SK-N-SH (cell line): ENCODE data around the gene PRRT2. TPM values are rescaled to one million over a fixed set of nuclear protein-coding genes. Genes with fewer than 3 reads are reported as not detected.

Source experiments
- CTCF ChIA-PET: fragments of 300-600, 350-600 bp; formaldehyde crosslinking; extraction: SDS; loops from one replicate; lab custom pipeline; 2021; lab: Yijun Ruan, JAX
- POLR2A ChIA-PET: fragments of 350-600 bp; sonication (Branson Sonifier 250); formaldehyde crosslinking; extraction: SDS; loops from one replicate; lab custom pipeline; 2020; ENCODE audit warnings: antibody characterized with exemption, inconsistent platforms; lab: Yijun Ruan, JAX
- DNase-seq: peaks from one replicate; pipeline ENCODE4 v3.0.0; 2012
- H2AFZ ChIP-seq: fragments of 200-600 bp; sonication (generic); 2 replicates; pipeline ENCODE4 v1.8.1; 2016; ENCODE audit warnings: antibody characterized with exemption, mild to moderate bottlenecking, low read depth
- H3F3A ChIP-seq: fragments of 200-600 bp; sonication (generic); replicated peaks from 2 replicates; pipeline ENCODE3; 2016; ENCODE audit warnings: antibody characterized with exemption, mild to moderate bottlenecking; ENCODE audit not compliant: insufficient read depth
- H3K27ac ChIP-seq, 2 experiments: fragments of 200-500 bp in 1 of 2; fragments of 200-600 bp in 1 of 2; sonication (Bioruptor generic) in 1 of 2; sonication (generic), shearing (Covaris generic) in 1 of 2; 2 replicates each; pipeline versions ENCODE4 v1.5.1 to v1.6.1; 2014 to 2016; ENCODE audit warnings: low read depth in 2 of 2, inconsistent platforms in 1 of 2, low read length in 1 of 2, mild to moderate bottlenecking in 1 of 2, mixed read lengths in 1 of 2
- H3K27me3 ChIP-seq: fragments of 200-600 bp; sonication (generic), shearing (Covaris generic); 2 replicates; pipeline ENCODE4 v1.6.1; 2016; ENCODE audit warnings: mixed run types; ENCODE audit not compliant: insufficient read depth
- H3K36me3 ChIP-seq, 2 experiments: fragments of 200-500 bp in 1 of 2; fragments of 200-600 bp in 1 of 2; sonication (Bioruptor generic) in 1 of 2; sonication (generic) in 1 of 2; replicated peaks in 1 of 2; 2 replicates each; pipeline versions ENCODE3 to v1.5.1; 2014 to 2016; ENCODE audit warnings: low read length in 1 of 2, mild to moderate bottlenecking in 1 of 2; ENCODE audit not compliant: insufficient read depth in 2 of 2, control insufficient read depth in 1 of 2
- H3K4me1 ChIP-seq, 2 experiments: fragments of 200-500 bp in 1 of 2; fragments of 200-600 bp in 1 of 2; sonication (Bioruptor generic) in 1 of 2; sonication (generic), shearing (Covaris generic) in 1 of 2; 2 replicates each; pipeline versions ENCODE4 v1.5.1 to v1.6.1; 2014 to 2016; ENCODE audit warnings: low read depth in 1 of 2, low read length in 1 of 2, mixed run types in 1 of 2; ENCODE audit not compliant: insufficient read depth in 2 of 2, control insufficient read depth in 1 of 2
- H3K4me2 ChIP-seq: fragments of 200-600 bp; sonication (generic), shearing (Covaris generic); 2 replicates; pipeline ENCODE4 v1.6.1; 2017; ENCODE audit warnings: mixed run types
- H3K4me3 ChIP-seq, 2 experiments: fragments of 200-500 bp in 1 of 2; fragments of 200-600 bp in 1 of 2; sonication (Bioruptor generic) in 1 of 2; sonication (generic), shearing (Covaris generic) in 1 of 2; 2 replicates each; pipeline versions ENCODE4 v1.5.1 to v1.8.1; 2014 to 2016; ENCODE audit warnings: low read depth in 2 of 2, inconsistent platforms in 1 of 2, low read length in 1 of 2, mild to moderate bottlenecking in 1 of 2, mixed read lengths in 1 of 2, moderate library complexity in 1 of 2
- H3K79me2 ChIP-seq: fragments of 200-600 bp; sonication (generic); 2 replicates; pipeline ENCODE4 v1.8.1; 2017; ENCODE audit warnings: mild to moderate bottlenecking; ENCODE audit not compliant: insufficient read depth
- H3K9ac ChIP-seq: fragments of 200-600 bp; sonication (generic); 2 replicates; pipeline ENCODE4 v1.6.1; 2017; ENCODE audit warnings: mixed run types
- H3K9me2 ChIP-seq: fragments of 200-600 bp; sonication (generic); 2 replicates; pipeline ENCODE4 v1.6.1; 2017; ENCODE audit warnings: mixed run types
- H3K9me3 ChIP-seq: fragments of 200-600 bp; sonication (generic); 2 replicates; pipeline ENCODE4 v1.6.1; 2017; ENCODE audit warnings: mixed run types, mild to moderate bottlenecking, moderate library complexity
- H4K20me1 ChIP-seq: fragments of 200-600 bp; sonication (generic); 2 replicates; pipeline ENCODE4 v1.6.1; 2017; ENCODE audit warnings: mild to moderate bottlenecking, mixed run types; ENCODE audit not compliant: insufficient read depth
- RCOR1 ChIP-seq: fragments of 150-350 bp; IDR thresholded peaks from 2 replicates; pipeline ENCODE4 v1.6.1; 2017; ENCODE audit warnings: antibody characterized with exemption, low read length
- WGBS: methylation state at CpG from one replicate; pipeline ENCODE4 v1.1.6; 2017; ENCODE audit warnings: low lambda C conversion rate; 5-methylcytosine and 5-hydroxymethylcytosine counted together
- polyA plus RNA-seq, 3 experiments: library from polyadenylated mRNA; depleted of rRNA; stranded (reverse); fragments of >200 nt; gene quantifications; 2 replicates each; pipeline ENCODE4 v1.2.3, GENCODE V29; 2012
- small RNA-seq, 7 experiments: library from RNA; depleted of rRNA; stranded (forward); fragments of <200 nt; gene quantifications; one replicate each; pipeline ENCODE3, GENCODE V24; 2012

The PRRT2 gene
- polyA plus RNA-seq, 1 of the 3 experiments (the other 2 are of a cell fraction) = 28.1 TPM

DNA sequence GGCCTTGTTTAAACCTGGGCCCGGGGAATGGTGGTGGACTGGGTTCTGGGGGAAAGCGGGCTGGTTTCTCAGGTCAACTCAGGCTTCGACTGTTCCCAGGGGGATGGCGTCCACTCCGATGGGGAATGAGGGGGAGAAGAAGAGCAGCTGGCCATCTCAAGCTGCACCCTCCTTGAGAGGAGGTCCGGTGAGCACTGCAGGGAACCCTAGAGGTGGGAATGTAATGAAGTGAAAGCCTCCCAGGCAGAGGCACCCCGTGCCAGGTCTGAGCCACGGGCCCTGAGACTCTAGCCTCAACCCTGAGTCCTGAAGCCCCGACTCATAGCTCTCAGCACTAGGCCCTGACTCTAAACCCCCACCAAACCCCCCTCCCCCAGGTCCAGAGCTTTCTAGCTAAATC lies 52.2 kb downstream of the PRRT2 start:
- no peaks in the 10 kb centered on the region for H3K9me2 ChIP-seq
- ChIA-PET CTCF (interaction anchor here (0.7 to 1.6 kb wide), 4 partner anchors 8 to 167 kb away, joined by 3 to 5 read pairs (median 4); no protein-coding TSS in a partner anchor), POLR2A (interaction anchor here (0.6 kb wide), 1 partner anchor 27 kb away, joined by 4 read pairs; no protein-coding TSS in a partner anchor)
- peaks cover 0 to 17% of the 10 kb centered on the region in 2 experiments; a peak in 1 of 4 replicates for H3K4me1 ChIP-seq
- peaks cover 18% of the 10 kb centered on the region for H3K79me2 ChIP-seq
- no peak overlapping the region for H3K27ac ChIP-seq
- no peak overlapping the region for H2AFZ ChIP-seq
- H3K4me3 ChIP-seq = no peak overlapping the region
- TF ChIP-seq RCOR1 = no peak
- no peak overlapping the region for H3K4me2 ChIP-seq
- H3K9me3 ChIP-seq = no peaks in the 10 kb centered on the region
- H3K9ac ChIP-seq = no peak overlapping the region
- H3K36me3 ChIP-seq = peaks cover 5 to 7% of the 10 kb centered on the region in 2 experiments
- 65% methylated on average over 9 of the region's 9 CpGs for WGBS
- no peaks in the 10 kb centered on the region for H4K20me1 ChIP-seq
- H3F3A ChIP-seq = no peaks in the 10 kb centered on the region
- H3K27me3 ChIP-seq = no peaks in the 10 kb centered on the region
- DNase-seq = no peak

Small RNA genes within 50 kb of the gene (small RNA-seq; reads per million reads assigned to genes)
- gene AC009133.6 = 0 reads per million in 7 experiments
- 0 reads per million in 7 experiments for gene AC120114.4

Other genes with a start within 250 kb of the PRRT2 start
- gene SPN, start 148.9 kb upstream of the PRRT2 start, polyA plus RNA-seq (2012; rRNA removed) = 0.10 and 0.13 TPM in 2 replicates
- gene QPRT, start 133.0 kb upstream of the PRRT2 start, polyA plus RNA-seq (2012; rRNA removed) = 12.5 and 12.6 TPM in 2 replicates
- not detected in 2 replicates for gene C16orf54, start 66.2 kb upstream of the PRRT2 start, polyA plus RNA-seq (2012; rRNA removed)
- gene ZG16, start 33.9 kb upstream of the PRRT2 start, polyA plus RNA-seq (2012; rRNA removed) = not detected in 2 replicates
- gene KIF22, start 21.4 kb upstream of the PRRT2 start, polyA plus RNA-seq (2012; rRNA removed) = 63.8 and 64.1 TPM in 2 replicates
- 117 and 163 TPM in 2 replicates for gene MAZ, start 5.7 kb upstream of the PRRT2 start, polyA plus RNA-seq (2012; rRNA removed)
- gene PAGR1, start 4.0 kb downstream of the PRRT2 start, polyA plus RNA-seq (2012; rRNA removed) = 48.5 and 57.7 TPM in 2 replicates
- 198 and 222 TPM in 2 replicates for gene MVP, start 8.3 kb downstream of the PRRT2 start, polyA plus RNA-seq (2012; rRNA removed)
- gene CDIPT, start 51.0 kb downstream of the PRRT2 start, polyA plus RNA-seq (2012; rRNA removed) = 90.7 and 94.8 TPM in 2 replicates
- gene SEZ6L2, start 87.4 kb downstream of the PRRT2 start, polyA plus RNA-seq (2012; rRNA removed) = 26.6 and 59.8 TPM in 2 replicates
- gene ASPHD1, start 88.3 kb downstream of the PRRT2 start, polyA plus RNA-seq (2012; rRNA removed) = 29.0 and 35.1 TPM in 2 replicates
- 28.5 and 31.0 TPM in 2 replicates for gene KCTD13, start 114.0 kb downstream of the PRRT2 start, polyA plus RNA-seq (2012; rRNA removed)
- 95.0 and 101 TPM in 2 replicates for gene TMEM219, start 149.9 kb downstream of the PRRT2 start, polyA plus RNA-seq (2012; rRNA removed)
- gene TAOK2, start 161.7 kb downstream of the PRRT2 start, polyA plus RNA-seq (2012; rRNA removed) = 21.9 and 23.1 TPM in 2 replicates
- gene HIRIP3, start 183.4 kb downstream of the PRRT2 start, polyA plus RNA-seq (2012; rRNA removed) = 15.4 and 18.9 TPM in 2 replicates
- gene INO80E, start 184.0 kb downstream of the PRRT2 start, polyA plus RNA-seq (2012; rRNA removed) = 43.9 and 46.6 TPM in 2 replicates
- 10.3 and 10.4 TPM in 2 replicates for gene DOC2A, start 198.8 kb downstream of the PRRT2 start, polyA plus RNA-seq (2012; rRNA removed)
- not detected in 2 replicates for gene C16orf92, start 211.0 kb downstream of the PRRT2 start, polyA plus RNA-seq (2012; rRNA removed)
- 2.3 and 3.8 TPM in 2 replicates for gene TLCD3B, start 219.1 kb downstream of the PRRT2 start, polyA plus RNA-seq (2012; rRNA removed)